ENCODE data around the gene SH3PXD2A.

The SH3PXD2A gene

GRCh38 chr10:103701380-103702222 lies 153.8 kb downstream of the SH3PXD2A start:
- Histone ChIP-seq H3K4me1 (no peaks in the 10 kb centered on the region), H3K9me3 (ENCODE audit: control insufficient read depth, low read length) (no peaks in the 10 kb centered on the region), H2AFZ (no peak overlapping the region), H3K36me3 (ENCODE audit: control insufficient read depth, insufficient read depth, low read length) (no peaks in the 10 kb centered on the region), H3K4me2 (ENCODE audit: low read length) (no peak overlapping the region), H3K27me3 (ENCODE audit: control insufficient read depth, insufficient read depth, low read length) (no peaks in the 10 kb centered on the region), H3K9ac (no peak overlapping the region), H3K27ac (no peak overlapping the region), H3K79me2 (no peaks in the 10 kb centered on the region), H3K4me3 (ENCODE audit: low read depth, low read length) (no peak overlapping the region)
- no peak for TF ChIP-seq CTCF (IDR thresholded peaks at IDR 0.05)

GRCh38 chr10:103700436-103700715 lies 155.0 kb downstream of the SH3PXD2A start:
- TF ChIP-seq CTCF (IDR thresholded peaks at IDR 0.05) = no peak
- Histone ChIP-seq H3K9me3 (ENCODE audit: control insufficient read depth, low read length) (no peaks in the 10 kb centered on the region), H3K4me2 (ENCODE audit: low read length) (no peak overlapping the region), H3K79me2 (no peaks in the 10 kb centered on the region), H3K4me3 (ENCODE audit: low read depth, low read length) (no peak overlapping the region), H3K27ac (no peak overlapping the region), H3K9ac (no peak overlapping the region), H3K4me1 (no peaks in the 10 kb centered on the region), H2AFZ (no peak overlapping the region), H3K27me3 (ENCODE audit: control insufficient read depth, insufficient read depth, low read length) (no peaks in the 10 kb centered on the region), H3K36me3 (ENCODE audit: control insufficient read depth, insufficient read depth, low read length) (no peaks in the 10 kb centered on the region)

GRCh38 chr10:103699611-103700435 lies 155.6 kb downstream of the SH3PXD2A start:
- Histone ChIP-seq H3K27ac (no peak overlapping the region), H3K4me3 (ENCODE audit: low read depth, low read length) (no peak overlapping the region), H3K4me2 (ENCODE audit: low read length) (no peak overlapping the region), H3K9me3 (ENCODE audit: control insufficient read depth, low read length) (no peaks in the 10 kb centered on the region), H2AFZ (no peak overlapping the region), H3K9ac (no peak overlapping the region), H3K4me1 (no peaks in the 10 kb centered on the region), H3K27me3 (ENCODE audit: control insufficient read depth, insufficient read depth, low read length) (no peaks in the 10 kb centered on the region), H3K36me3 (ENCODE audit: control insufficient read depth, insufficient read depth, low read length) (no peaks in the 10 kb centered on the region), H3K79me2 (no peaks in the 10 kb centered on the region)
- TF ChIP-seq CTCF (IDR thresholded peaks at IDR 0.05) = no peak

- Histone ChIP-seq H2AFZ (no peak overlapping the region), H3K79me2 (no peaks in the 10 kb centered on the region), H3K36me3 (ENCODE audit: control insufficient read depth, insufficient read depth, low read length) (no peaks in the 10 kb centered on the region), H3K27ac (no peak overlapping the region), H3K4me2 (ENCODE audit: low read length) (no peak overlapping the region), H3K9me3 (ENCODE audit: control insufficient read depth, low read length) (no peaks in the 10 kb centered on the region), H3K4me1 (peaks cover 3% of the 10 kb centered on the region), H3K27me3 (ENCODE audit: control insufficient read depth, insufficient read depth, low read length) (no peaks in the 10 kb centered on the region), H3K4me3 (ENCODE audit: low read depth, low read length) (no peak overlapping the region), H3K9ac (no peak overlapping the region)
- no peak for TF ChIP-seq CTCF (IDR thresholded peaks at IDR 0.05)
Measured at GRCh38 chr10:103698266-103698665, 157.1 kb downstream of the SH3PXD2A start.

All from parathyroid adenoma (tissue), 2 donors.